ENCODE data around the gene MRFAP1.

GRCh38 chr4:6662591-6662990, 22.1 kb downstream of the MRFAP1 start:
- no peak for TF ChIP-seq CTCF (IDR thresholded peaks at IDR 0.05 in 2 of 3, conservative IDR thresholded peaks at IDR 0.05 in 1 of 3; ENCODE audit: control insufficient read depth in 2 of 3, extremely low read depth in 1 of 3, insufficient read depth in 1 of 3, low read depth in 3 of 3, low read length in 3 of 3)
- TF ChIP-seq SIN3A (IDR thresholded peaks at IDR 0.05; ENCODE audit: low read depth, low read length) = no peak
- TF ChIP-seq KAT2A (conservative IDR thresholded peaks at IDR 0.05; ENCODE audit: control insufficient read depth, low read depth, low read length) = no peak
- no peak for TF ChIP-seq CEBPB (IDR thresholded peaks at IDR 0.05; ENCODE audit: borderline replicate concordance in 1 of 2, low read depth in 2 of 2, low read length in 2 of 2)
- TF ChIP-seq ZBTB40 (IDR thresholded peaks at IDR 0.05; ENCODE audit: borderline replicate concordance) = no peak
- no peak for TF ChIP-seq POLR2A (IDR thresholded peaks at IDR 0.05; ENCODE audit: low read depth, low read length)
- TF ChIP-seq MAX (IDR thresholded peaks at IDR 0.05; ENCODE audit: low read depth, low read length) = no peak
- TF ChIP-seq TCF12 (IDR thresholded peaks at IDR 0.05; ENCODE audit: low read depth, low read length) = no peak

Data from GM12878 (cell line).